Erythroblast (primary cell): ENCODE results near the gene RAD51B.

Experiments used
- GATA1 ChIP-seq: IDR thresholded peaks from 2 replicates; pipeline ENCODE4 v1.6.1; 2011; ENCODE audit warnings: low read depth, mild to moderate bottlenecking, control low read depth, low read length, moderate library complexity
- POLR2A ChIP-seq: IDR thresholded peaks from 2 replicates; pipeline ENCODE4 v1.6.1; 2011; ENCODE audit warnings: mild to moderate bottlenecking, low read length

DNA sequence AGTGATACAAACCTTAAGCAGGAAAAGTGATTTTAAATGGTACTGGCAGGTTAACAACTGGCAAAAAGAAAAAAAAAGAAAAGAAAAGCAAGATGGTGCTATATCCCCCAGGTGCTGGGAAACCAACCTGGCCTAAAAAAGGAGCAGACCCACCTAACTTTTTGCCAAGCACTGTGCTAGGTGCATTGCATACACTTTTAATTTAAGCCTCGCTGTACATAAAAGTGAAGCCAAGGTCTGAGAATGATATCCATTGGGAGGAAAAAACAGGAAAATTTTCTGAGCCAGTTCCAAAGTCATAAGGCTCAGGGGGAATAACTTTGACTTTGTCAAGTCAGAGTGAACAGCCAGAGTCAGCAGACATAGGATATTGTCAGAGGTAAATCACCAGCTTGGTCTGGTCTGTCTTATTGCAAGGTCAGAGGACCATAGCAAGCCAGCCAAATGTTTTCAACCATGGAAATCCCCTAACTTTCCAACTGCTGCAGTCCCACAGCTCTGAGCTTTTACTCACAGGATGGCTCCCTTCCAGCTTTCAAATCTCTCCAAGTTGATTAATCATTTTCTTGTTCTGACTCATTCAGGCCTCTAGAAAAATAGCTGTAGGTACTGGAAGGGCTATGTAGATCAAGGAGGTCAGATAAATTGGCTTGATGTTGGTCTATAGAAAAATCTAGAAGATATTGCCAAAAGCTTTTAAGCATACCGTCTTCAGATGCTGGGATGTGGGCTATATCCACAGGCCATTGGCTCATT is 412.9 kb downstream of the RAD51B start:
- no peak for TF ChIP-seq POLR2A
- TF ChIP-seq GATA1 = no peak
